GM12891 (cell line): ENCODE results near the gene EXOC1L.
"Not testable (repeated sequence)": the region's sequence is repeated elsewhere in the genome, so short reads cannot be mapped to it uniquely, and the experiment has no call there.

Experiments
- DNase-seq: peaks from one replicate; pipeline ENCODE4 v3.0.0; 2011; ENCODE audit warnings: low spot score; ENCODE audit not compliant: insufficient read length
- FAIRE-seq: peaks from 2 replicates; lab custom pipeline; 2011; peaks lifted over from hg19 to GRCh38; lab: Jason Lieb, UNC
- PAX5 ChIP-seq: IDR thresholded peaks from 2 replicates; pipeline ENCODE4 v1.6.1; 2011; ENCODE audit warnings: low read length, moderate library complexity, mild to moderate bottlenecking; ENCODE audit not compliant: insufficient read depth, severe bottlenecking
- POLR2A ChIP-seq: IDR thresholded peaks from 2 replicates; pipeline ENCODE4 v1.6.1; 2011; ENCODE audit warnings: low read depth, low read length, control low read depth
- POLR2AphosphoS5 ChIP-seq: IDR thresholded peaks from 2 replicates; pipeline ENCODE4 v1.6.1; 2011; ENCODE audit warnings: low read depth, low read length, control low read depth
- POU2F2 ChIP-seq: IDR thresholded peaks from 2 replicates; pipeline ENCODE4 v1.6.1; 2011; ENCODE audit warnings: low read depth, mild to moderate bottlenecking, control low read depth, low read length, moderate library complexity
- SPI1 ChIP-seq: IDR thresholded peaks from 2 replicates; pipeline ENCODE4 v1.6.1; 2011; ENCODE audit warnings: low read depth, low read length, control low read depth
- TAF1 ChIP-seq: IDR thresholded peaks from 2 replicates; pipeline ENCODE4 v1.6.1; 2011; ENCODE audit warnings: low read depth, low read length, control low read depth

Gene EXOC1L

GRCh38 chr4:55830048-55830447 is 10.5 kb downstream of the EXOC1L start:
- FAIRE-seq, result no peak
- TF ChIP-seq SPI1, result no peak
- no peak for TF ChIP-seq TAF1
- no peak for TF ChIP-seq POLR2AphosphoS5
- TF ChIP-seq POU2F2, result no peak
- no peak for TF ChIP-seq POLR2A
- no peak for TF ChIP-seq PAX5
- DNase-seq, result no peak

DNA sequence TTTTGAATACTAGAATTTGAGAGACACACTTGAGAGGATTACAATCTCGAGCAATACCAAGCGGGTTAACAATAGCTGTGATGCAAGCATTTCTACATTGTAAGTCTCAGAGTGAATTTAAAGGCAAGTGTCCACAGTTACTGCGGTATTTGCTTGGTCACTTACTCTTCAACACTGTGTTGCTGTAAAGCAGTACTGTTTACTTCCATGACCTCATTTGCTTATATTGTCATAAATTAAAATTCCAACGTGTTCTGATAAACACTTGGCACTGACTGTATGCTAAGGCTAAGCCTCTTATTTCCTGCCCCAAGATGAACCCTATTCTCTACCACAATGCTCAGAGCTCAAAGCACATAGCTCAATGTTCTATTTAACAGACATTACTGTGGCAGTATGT is 11.1 kb downstream of the EXOC1L start:
- no peak for FAIRE-seq
- no peak for TF ChIP-seq PAX5
- no peak for TF ChIP-seq SPI1
- no peak for TF ChIP-seq POLR2AphosphoS5
- TF ChIP-seq POU2F2, result no peak
- TF ChIP-seq TAF1, result no peak
- no peak for TF ChIP-seq POLR2A
- no peak for DNase-seq

- no peak for DNase-seq
- FAIRE-seq, result no peak
- TF ChIP-seq PAX5 (no peak), TAF1 (no peak), POLR2A (no peak)
Observed at GRCh38 chr4:55834086-55834795, 14.7 kb downstream of the EXOC1L start.

DNA sequence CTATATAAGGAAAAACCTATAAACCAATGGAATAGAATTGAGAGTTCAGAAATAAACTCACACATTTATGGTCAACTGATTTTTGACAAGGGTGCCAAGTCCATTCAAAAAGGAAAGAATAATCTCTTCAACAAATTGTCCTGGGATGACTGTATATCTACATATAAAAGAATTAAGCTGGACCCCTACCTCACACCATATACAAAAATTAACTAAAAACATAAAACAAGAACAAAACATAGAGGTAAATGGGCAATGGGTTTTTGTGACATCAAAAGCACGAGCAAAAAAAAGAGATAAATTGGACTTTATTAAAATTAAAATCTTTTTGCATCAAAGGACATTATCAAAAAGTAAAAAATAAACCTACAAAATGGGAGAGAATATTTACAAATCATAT is 18.3 kb downstream of the EXOC1L start:
- FAIRE-seq, result no peak
- DNase-seq, result no peak
- TF ChIP-seq POU2F2 (no peak), TAF1 (no peak), POLR2A (no peak), SPI1 (no peak), POLR2AphosphoS5 (no peak), PAX5 (no peak)

GRCh38 chr4:55838356-55838755 is 18.8 kb downstream of the EXOC1L start:
- DNase-seq (no peak), FAIRE-seq (no peak)
- TF ChIP-seq POLR2AphosphoS5 (no peak), TAF1 (no peak), POLR2A (no peak), POU2F2 (no peak), PAX5 (no peak), SPI1 (no peak)

- FAIRE-seq (no peak), DNase-seq (no peak)
- TF ChIP-seq SPI1 (no peak), PAX5 (no peak), POU2F2 (no peak), POLR2A (no peak), POLR2AphosphoS5 (no peak), TAF1 (no peak)
Observed at GRCh38 chr4:55838952-55839351, 19.4 kb downstream of the EXOC1L start.

- TF ChIP-seq POLR2A, result no peak
- TF ChIP-seq POU2F2, result no peak
- no peak for TF ChIP-seq POLR2AphosphoS5
- TF ChIP-seq SPI1, result no peak
- FAIRE-seq (no peak), DNase-seq (no peak)
Observed at GRCh38 chr4:55840956-55841355, 21.4 kb downstream of the EXOC1L start.

DNA sequence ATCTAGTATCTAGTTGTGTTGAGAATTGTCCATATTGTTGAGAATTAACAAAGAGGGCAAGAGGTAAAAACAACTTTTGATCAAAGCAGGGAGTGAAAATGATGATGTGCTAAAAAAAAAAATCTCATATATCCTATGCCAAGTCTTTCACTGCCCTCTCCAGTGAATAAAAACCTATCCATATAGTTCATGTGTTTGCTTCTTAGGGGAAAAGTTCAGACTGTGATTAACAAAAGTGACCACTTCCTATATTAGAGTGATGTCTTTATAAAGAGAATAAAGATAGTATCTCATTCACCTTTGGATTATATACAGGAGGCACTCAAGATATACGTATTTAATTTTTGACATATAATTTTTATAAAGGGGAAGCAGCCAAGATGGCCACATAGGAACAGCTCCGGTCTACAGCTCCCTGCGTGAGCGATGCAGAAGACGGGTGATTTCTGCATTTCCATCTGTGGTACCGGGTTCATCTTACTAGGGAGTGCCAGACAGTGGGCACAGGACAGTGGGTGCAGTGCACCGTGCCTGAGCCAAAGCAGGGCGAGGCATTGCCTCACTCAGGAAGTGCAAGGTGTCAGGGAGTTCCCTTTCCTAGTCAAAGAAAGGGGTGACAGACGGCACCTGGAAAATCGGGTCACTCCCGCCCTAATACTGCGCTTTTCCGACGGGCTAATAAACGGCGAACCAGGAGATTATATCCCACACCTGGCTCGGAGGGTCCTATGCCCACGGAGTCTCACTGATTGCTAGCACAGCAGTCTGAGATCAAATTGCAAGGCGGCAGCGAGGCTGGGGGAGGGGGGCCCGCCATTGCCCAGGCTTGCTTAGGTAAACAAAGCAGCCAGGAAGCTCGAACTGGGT is 22.0 kb downstream of the EXOC1L start:
- not testable (repeated sequence) for DNase-seq, FAIRE-seq

DNA sequence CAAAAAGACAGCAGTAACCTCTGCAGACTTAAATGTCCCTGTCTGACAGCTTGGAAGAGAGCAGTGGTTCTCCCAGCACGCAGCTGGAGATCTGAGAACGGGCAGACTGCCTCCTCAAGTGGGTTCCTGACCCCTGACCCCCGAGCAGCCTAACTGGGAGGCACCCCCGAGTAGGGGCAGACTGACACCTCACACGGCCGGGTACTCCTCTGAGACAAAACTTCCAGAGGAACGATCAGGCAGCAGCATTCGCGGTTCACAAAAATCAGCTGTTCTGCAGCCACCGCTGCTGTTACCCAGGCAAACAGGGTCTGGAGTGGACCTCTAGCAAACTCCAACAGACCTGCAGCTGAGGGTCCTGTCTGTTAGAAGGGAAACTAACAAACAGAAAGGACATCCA is 22.7 kb downstream of the EXOC1L start:
- FAIRE-seq, result not testable (repeated sequence)

GRCh38 chr4:55849724-55850123 is 30.1 kb downstream of the EXOC1L start:
- FAIRE-seq, result no peak
- no peak for DNase-seq
- TF ChIP-seq TAF1, result no peak
- TF ChIP-seq POU2F2, result no peak
- no peak for TF ChIP-seq POLR2AphosphoS5
- TF ChIP-seq SPI1, result no peak
- no peak for TF ChIP-seq POLR2A
- no peak for TF ChIP-seq PAX5

More for the DNA sequence above, 22.7 kb downstream of the EXOC1L start:
- DNase-seq, result not testable (repeated sequence)

- TF ChIP-seq POLR2A (no peak), POU2F2 (no peak), SPI1 (no peak)
- DNase-seq (no peak), FAIRE-seq (no peak)
Observed at GRCh38 chr4:55851885-55852284, 32.3 kb downstream of the EXOC1L start.
